ENCODE results near the gene IFI35. TPM values are rescaled to one million over a fixed set of nuclear protein-coding genes. Genes with fewer than 3 reads are reported as not detected.

IFI35 gene
- total RNA-seq, 4 donors from 2014 or later: 21.2 to 36.1 (median 28.8) TPM

DNA sequence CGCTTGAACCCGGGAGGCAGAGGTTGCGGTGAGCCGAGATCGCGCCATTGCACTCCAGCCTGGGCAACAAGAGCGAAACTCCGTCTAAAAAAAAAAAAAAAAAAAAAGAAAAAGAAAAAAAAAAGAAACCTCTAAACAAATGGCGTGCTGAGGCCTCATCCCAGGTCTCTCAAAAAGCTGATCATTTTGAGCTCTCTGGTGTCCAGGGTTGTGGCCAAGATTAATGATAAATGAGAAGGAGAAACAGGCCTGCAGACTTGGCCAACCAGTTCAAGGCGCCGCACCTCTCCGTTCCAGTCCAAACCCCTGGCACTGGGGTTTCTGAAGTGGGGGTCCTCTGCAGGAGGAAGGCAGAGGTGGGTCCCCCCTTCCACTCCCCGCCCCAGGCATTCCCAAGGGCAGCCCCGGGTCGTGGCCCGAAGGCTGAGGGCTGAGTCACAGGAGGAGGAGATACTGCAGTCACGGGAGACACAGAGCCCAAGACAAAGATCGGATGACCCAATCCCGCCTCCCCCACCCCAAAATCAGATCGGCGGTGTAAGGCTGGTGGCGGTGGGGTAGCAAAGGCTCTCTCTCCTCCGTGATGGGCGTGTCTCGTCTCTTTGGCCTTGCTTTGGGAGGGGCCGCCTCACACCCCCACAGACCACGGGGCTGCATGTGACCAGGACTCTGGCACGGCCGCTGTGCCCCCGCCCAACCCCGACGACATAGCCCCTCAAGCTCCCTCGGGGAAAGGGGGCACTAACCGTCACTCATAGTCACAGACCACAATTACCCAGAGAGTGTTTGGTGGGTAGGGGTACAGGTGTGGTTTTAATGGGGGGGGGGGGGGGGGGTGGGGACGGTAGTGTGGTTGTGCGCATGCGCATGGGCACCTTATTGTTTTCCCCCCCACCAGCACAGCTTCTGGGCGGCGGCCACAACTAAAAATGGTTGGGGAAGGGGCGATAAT lies 14.5 kb downstream of the IFI35 start:
- 25% methylated on average over 24 of the region's 40 CpGs for WGBS

DNA sequence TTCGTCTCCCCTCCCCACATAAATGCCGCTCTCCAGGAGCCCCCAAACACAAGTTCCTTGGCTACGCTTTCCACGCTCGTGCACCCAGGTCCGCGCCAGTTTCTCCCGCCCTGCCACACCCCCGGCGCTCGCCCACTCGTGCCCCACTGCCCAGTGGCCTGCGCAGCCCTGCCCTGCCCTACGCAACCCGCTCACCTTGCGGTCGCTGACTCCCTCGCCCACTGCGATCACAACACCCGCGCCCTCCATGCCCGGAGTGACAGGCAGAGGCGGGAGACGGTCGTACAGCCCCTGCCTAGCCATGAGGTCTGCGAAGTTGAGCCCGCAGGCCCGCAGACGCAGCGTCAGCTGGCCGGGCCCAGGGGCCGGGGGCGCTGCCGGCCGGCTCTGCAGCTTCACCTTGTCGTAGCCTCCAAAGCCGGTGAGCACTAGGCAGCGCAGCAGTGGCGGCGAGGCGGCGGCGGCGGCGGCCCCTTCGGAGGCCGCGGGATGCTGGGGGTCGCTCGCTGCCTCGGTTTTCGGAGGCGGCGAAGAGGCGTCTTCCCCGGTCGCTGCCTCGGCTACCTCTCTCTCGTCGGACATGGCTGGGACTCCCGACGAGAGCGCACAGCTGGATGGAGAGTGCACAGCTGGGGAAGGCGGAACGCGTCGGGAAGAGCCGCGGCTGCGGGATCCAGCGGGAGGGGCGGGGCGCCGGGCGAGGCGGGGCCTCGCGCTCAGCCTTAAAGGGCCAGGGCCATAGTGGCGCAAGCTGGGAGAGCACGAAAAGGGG lies 15.3 kb downstream of the IFI35 start, which contains the start of gene VAT1:
Gene VAT1 (minus strand): TSS at position 645 of the 772 bp plus-strand sequence. CDS start 63 bp downstream, at position 582.
- Histone ChIP-seq H3K9me3 (no peaks in the 10 kb centered on the region), H3K27me3 (no peaks in the 10 kb centered on the region), H3K36me3 (peaks cover 0 to 17% (median 15%) of the 10 kb centered on the region in 4 donors), H3K4me3 (peak within 1 kb of the TSS; percentile 86 to 97 (median 94)), H3K27ac (replicated peaks in 1 of 4) (peak within 1 kb of the TSS; percentile 85 to 93 (median 88)), H3K4me1 (peaks cover 35 to 63% (median 57%) of the 10 kb centered on the region in 4 donors)
- intact Hi-C loops (cut with DNase I): loop anchor here (5.0 kb wide), 1 partner anchor 145 kb away; no protein-coding TSS in a partner anchor
- 1% methylated on average over 25 of the region's 80 CpGs for WGBS
- TF ChIP-seq, protein P1, sequence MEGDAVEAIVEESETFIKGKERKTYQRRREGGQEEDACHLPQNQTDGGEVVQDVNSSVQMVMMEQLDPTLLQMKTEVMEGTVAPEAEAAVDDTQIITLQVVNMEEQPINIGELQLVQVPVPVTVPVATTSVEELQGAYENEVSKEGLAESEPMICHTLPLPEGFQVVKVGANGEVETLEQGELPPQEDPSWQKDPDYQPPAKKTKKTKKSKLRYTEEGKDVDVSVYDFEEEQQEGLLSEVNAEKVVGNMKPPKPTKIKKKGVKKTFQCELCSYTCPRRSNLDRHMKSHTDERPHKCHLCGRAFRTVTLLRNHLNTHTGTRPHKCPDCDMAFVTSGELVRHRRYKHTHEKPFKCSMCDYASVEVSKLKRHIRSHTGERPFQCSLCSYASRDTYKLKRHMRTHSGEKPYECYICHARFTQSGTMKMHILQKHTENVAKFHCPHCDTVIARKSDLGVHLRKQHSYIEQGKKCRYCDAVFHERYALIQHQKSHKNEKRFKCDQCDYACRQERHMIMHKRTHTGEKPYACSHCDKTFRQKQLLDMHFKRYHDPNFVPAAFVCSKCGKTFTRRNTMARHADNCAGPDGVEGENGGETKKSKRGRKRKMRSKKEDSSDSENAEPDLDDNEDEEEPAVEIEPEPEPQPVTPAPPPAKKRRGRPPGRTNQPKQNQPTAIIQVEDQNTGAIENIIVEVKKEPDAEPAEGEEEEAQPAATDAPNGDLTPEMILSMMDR (IDR thresholded peaks at IDR 0.05): peak in 1 of 3 experiments; percentile 2
- peak; percentile 44 for TF ChIP-seq POLR2A (IDR thresholded peaks at IDR 0.05; ENCODE audit: low read depth)
- peak; percentile 69 to 88 for TF ChIP-seq POLR2AphosphoS5 (IDR thresholded peaks at IDR 0.05)
- no peak for TF ChIP-seq EP300 (IDR thresholded peaks at IDR 0.05)
- DNase-seq (ENCODE audit: extremely low spot score): no peak

More for the DNA sequence above, 14.5 kb downstream of the IFI35 start:
- peak; percentile 51 to 74 for TF ChIP-seq POLR2AphosphoS5 (IDR thresholded peaks at IDR 0.05)
- no peak for TF ChIP-seq POLR2A (IDR thresholded peaks at IDR 0.05; ENCODE audit: low read depth)
- Histone ChIP-seq H3K4me3 (peak overlapping the region; percentile 86 to 97 (median 94)), H3K9me3 (no peaks in the 10 kb centered on the region), H3K36me3 (peaks cover 6 to 25% (median 24%) of the 10 kb centered on the region in 4 donors), H3K4me1 (peaks cover 44 to 70% (median 65%) of the 10 kb centered on the region in 4 donors), H3K27ac (replicated peaks in 1 of 4) (peak overlapping the region; percentile 85 to 93 (median 88)), H3K27me3 (no peaks in the 10 kb centered on the region)
- intact Hi-C loops (cut with DNase I): loop anchor here (5.0 kb wide), 1 partner anchor 146 kb away; no protein-coding TSS in a partner anchor
- DNase-seq (ENCODE audit: extremely low spot score): peak; percentile 96

DNA sequence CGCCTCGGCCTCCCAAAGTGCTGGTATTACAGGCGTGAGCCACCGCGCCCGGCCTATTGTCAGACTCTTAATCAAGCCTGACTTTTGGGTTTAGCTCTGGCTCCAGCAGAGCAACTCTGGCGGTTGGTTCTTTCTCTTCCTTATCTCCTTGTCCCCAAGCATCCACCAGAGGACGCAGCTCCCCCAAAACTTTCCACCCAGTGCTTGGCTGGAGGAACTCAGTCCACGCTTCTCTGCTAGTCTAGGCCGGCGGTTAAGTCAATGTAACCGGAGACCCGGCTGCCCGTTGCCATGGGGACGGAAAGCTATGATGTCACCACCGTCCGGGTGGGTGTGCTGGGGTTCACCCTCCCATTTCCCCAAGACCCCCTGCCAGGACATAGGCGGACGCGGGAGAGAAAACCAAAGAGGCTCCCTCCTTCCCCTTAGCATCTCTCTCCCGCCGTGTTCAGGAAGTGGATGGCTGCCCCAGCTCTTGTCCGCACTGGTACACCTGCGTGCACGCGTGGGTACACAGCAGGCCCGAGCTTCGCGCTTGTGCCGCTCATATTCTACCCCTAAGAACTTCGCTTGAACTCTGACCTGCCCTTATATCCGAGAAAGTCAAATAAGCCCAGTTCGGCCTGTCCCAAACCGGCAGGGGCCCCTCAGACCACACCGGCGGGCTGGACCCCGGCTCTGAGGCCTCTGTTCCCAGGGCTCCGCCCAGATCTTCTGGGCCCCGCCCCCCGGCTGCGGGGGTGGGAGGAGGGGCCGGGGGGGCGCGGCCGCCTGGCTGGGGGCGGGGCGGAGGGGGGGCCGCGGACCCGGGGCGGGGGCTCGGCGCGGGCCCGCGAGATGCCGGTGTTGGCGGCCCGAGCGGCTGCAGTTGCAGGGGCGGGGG lies 18.1 kb downstream of the IFI35 start, which contains the start of gene RND2:
Gene RND2 (plus strand): TSS at position 825 of the 883 bp plus-strand sequence. CDS start 117 bp downstream, outside the sequence.
- Histone ChIP-seq H3K4me3 (peak within 1 kb of the TSS; percentile 61 to 67 (median 63)), H3K36me3 (no peaks in the 10 kb centered on the region), H3K27ac (replicated peaks in 1 of 4) (peak within 1 kb of the TSS; percentile 81 to 87 (median 83)), H3K4me1 (peaks cover 18 to 43% (median 39%) of the 10 kb centered on the region in 4 donors), H3K27me3 (no peaks in the 10 kb centered on the region), H3K9me3 (no peaks in the 10 kb centered on the region)
- WGBS: 2% methylated on average over 41 of the region's 61 CpGs
- TF ChIP-seq POLR2A (IDR thresholded peaks at IDR 0.05; ENCODE audit: low read depth): no peak
- TF ChIP-seq, protein P1 (IDR thresholded peaks at IDR 0.05): peak; percentile 72 to 86 (median 85)
- no peak for TF ChIP-seq EP300 (IDR thresholded peaks at IDR 0.05)
- TF ChIP-seq POLR2AphosphoS5 (IDR thresholded peaks at IDR 0.05): peak; percentile 67 to 72
- intact Hi-C loops (cut with DNase I): loop anchor here (2.0 to 5.0 kb wide), 2 partner anchors 100 to 143 kb away; partner anchors contain the start of gene BRCA1
- peak; percentile 97 for DNase-seq (ENCODE audit: extremely low spot score)

DNA sequence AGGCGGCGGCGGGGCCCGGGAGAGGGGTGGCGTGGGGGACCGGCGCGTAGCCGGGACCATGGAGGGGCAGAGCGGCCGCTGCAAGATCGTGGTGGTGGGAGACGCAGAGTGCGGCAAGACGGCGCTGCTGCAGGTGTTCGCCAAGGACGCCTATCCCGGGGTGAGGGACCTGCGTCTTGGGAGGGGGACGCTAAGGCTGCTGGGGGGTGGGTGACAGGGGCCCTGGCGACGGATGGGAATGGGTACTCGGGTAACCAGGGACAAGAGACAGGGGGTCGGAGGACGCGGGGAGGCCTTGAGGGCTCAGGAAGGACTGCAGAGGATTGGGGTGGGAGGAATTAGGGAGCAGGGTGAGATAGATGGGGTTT lies 18.7 kb downstream of the IFI35 start:
- no peak for DNase-seq (ENCODE audit: extremely low spot score)
- no peaks in the 10 kb centered on the region for H3K9me3 ChIP-seq
- intact Hi-C loops (cut with DNase I): loop anchor here (2.0 kb wide), 1 partner anchor 100 kb away; the partner anchor contains the start of gene BRCA1
- 9% methylated on average over 22 of the region's 27 CpGs for WGBS
- H3K27me3 ChIP-seq: no peaks in the 10 kb centered on the region
- peak overlapping the region; percentile 81 to 87 (median 83) for H3K27ac ChIP-seq (replicated peaks in 1 of 4)
- H3K36me3 ChIP-seq: no peaks in the 10 kb centered on the region
- TF ChIP-seq POLR2AphosphoS5 (IDR thresholded peaks at IDR 0.05): no peak
- TF ChIP-seq, protein P1 (IDR thresholded peaks at IDR 0.05): no peak
- TF ChIP-seq POLR2A (IDR thresholded peaks at IDR 0.05; ENCODE audit: low read depth): no peak
- TF ChIP-seq EP300 (IDR thresholded peaks at IDR 0.05): no peak
- H3K4me1 ChIP-seq: peaks cover 12 to 36% (median 33%) of the 10 kb centered on the region in 4 donors
- H3K4me3 ChIP-seq: peak overlapping the region; percentile 61 to 67 (median 63)

Measured in esophagus muscularis mucosa (tissue), 4 donors.